Left ventricle myocardium inferior (tissue), 1 donor: ENCODE results near the gene KCNIP3. TPM values are rescaled to one million over a fixed set of nuclear protein-coding genes. Genes with fewer than 3 reads are reported as not detected.

Source experiments
- DNase-seq: peaks from one replicate; pipeline ENCODE4 v3.0.0-alpha.2; 2020
- H3K27ac ChIP-seq: fragments of 200-600 bp; replicated peaks from 2 replicates; pipeline ENCODE4 v1.8.0; 2021
- H3K27me3 ChIP-seq: fragments of 200-600 bp; 2 replicates; pipeline ENCODE4 v1.8.0; 2021; ENCODE audit warnings: low read depth
- H3K36me3 ChIP-seq: fragments of 200-600 bp; 2 replicates; pipeline ENCODE4 v1.8.0; 2021
- H3K4me1 ChIP-seq: fragments of 200-600 bp; 2 replicates; pipeline ENCODE4 v1.8.0; 2021
- H3K4me3 ChIP-seq: fragments of 200-600 bp; 2 replicates; pipeline ENCODE4 v1.8.0; 2021; ENCODE audit warnings: mild to moderate bottlenecking, moderate library complexity
- H3K9me3 ChIP-seq: fragments of 200-600 bp; replicated peaks from 2 replicates; pipeline ENCODE4 v1.8.0; 2021
- intact Hi-C: fragments of 100-400 bp; cut with micrococcal nuclease; formaldehyde crosslinking; loops from one replicate; pipeline ENCODE4 v1.11.0; 2022
- total RNA-seq: library from RNA; stranded (reverse); fragmentation: NEBNext Ultra II Directional; extraction: Animal tissue kit (Norgen Biotek cat#: 25700); gene quantifications from one replicate; pipeline ENCODE4 v1.2.1, GENCODE V29; 2021
- TF ChIP-seq, protein P1 (sequence below): fragments of 200-600 bp; IDR thresholded peaks from 2 replicates; pipeline ENCODE4 v1.8.0; 2021; ENCODE audit warnings: antibody characterized with exemption, mild to moderate bottlenecking, borderline replicate concordance
- donor health status: DM: no; HTN: yes; CAD: no; lungs with severe emphysema.

The KCNIP3 gene
- total RNA-seq, 1 donor from 2014 or later: 4.6 TPM

DNA sequence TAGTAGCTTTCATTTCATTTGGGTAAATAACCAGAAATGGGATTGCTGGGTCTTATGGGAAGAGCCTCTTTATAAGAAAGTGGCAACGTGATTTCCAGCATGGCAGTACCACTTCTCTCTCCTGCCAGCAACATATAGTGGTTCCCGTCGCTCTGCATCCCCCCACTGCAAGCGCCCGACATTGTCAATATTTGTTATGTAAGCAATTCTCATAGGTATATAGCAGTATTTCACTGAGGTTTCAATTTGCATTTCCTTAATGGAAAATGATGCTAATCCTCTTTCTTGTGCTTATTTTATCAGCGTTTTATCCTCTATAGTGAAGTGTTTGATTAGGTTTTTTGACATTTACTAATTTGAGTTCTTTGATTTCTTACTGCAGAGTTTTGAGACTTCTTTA is 69.4 kb downstream of the KCNIP3 start:
- Histone ChIP-seq H3K4me3 (no peak overlapping the region), H3K27ac (no peak overlapping the region), H3K27me3 (no peaks in the 10 kb centered on the region), H3K9me3 (peaks cover 11% of the 10 kb centered on the region), H3K4me1 (no peaks in the 10 kb centered on the region), H3K36me3 (no peaks in the 10 kb centered on the region)
- TF ChIP-seq, protein P1, sequence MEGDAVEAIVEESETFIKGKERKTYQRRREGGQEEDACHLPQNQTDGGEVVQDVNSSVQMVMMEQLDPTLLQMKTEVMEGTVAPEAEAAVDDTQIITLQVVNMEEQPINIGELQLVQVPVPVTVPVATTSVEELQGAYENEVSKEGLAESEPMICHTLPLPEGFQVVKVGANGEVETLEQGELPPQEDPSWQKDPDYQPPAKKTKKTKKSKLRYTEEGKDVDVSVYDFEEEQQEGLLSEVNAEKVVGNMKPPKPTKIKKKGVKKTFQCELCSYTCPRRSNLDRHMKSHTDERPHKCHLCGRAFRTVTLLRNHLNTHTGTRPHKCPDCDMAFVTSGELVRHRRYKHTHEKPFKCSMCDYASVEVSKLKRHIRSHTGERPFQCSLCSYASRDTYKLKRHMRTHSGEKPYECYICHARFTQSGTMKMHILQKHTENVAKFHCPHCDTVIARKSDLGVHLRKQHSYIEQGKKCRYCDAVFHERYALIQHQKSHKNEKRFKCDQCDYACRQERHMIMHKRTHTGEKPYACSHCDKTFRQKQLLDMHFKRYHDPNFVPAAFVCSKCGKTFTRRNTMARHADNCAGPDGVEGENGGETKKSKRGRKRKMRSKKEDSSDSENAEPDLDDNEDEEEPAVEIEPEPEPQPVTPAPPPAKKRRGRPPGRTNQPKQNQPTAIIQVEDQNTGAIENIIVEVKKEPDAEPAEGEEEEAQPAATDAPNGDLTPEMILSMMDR: no peak
- intact Hi-C loops: no loop called here
- peak; percentile 4 for DNase-seq

DNA sequence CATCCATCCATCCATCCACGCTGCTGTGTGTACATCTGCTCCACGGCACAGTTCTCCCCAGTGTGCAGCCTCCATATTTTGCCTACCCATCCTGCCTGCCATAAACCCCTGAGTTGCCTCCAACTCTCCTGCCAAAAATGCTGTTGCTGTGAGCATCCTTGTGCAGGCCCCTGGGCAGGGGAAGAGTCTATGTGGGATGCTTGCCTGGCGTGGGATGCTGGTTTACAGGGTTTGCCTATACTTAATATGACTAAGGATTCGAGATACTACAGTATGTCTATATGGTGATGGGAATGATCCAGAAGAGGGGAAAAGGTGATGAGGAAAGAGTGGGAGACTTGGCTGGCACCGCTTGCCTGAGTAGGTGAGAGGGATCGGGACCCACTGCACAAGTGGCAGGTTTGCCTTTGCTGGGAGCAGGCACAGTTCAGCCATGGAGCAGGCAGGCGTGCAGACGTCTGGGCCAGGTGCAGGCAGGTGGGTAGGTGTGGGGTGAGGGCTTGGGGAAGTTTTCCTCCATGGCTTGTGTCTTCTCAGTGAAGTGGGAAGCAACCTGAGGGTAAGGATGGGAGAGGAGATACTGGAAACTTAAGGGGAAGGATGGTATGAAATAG is 75.2 kb downstream of the KCNIP3 start:
- intact Hi-C loops: no loop called here
- Histone ChIP-seq H3K4me1 (no peaks in the 10 kb centered on the region), H3K27me3 (peaks cover 3% of the 10 kb centered on the region), H3K36me3 (peaks cover 4% of the 10 kb centered on the region), H3K9me3 (peaks cover 11% of the 10 kb centered on the region), H3K4me3 (no peak overlapping the region), H3K27ac (no peak overlapping the region)
- DNase-seq: peak; percentile 2
- TF ChIP-seq, protein P1: no peak

DNA sequence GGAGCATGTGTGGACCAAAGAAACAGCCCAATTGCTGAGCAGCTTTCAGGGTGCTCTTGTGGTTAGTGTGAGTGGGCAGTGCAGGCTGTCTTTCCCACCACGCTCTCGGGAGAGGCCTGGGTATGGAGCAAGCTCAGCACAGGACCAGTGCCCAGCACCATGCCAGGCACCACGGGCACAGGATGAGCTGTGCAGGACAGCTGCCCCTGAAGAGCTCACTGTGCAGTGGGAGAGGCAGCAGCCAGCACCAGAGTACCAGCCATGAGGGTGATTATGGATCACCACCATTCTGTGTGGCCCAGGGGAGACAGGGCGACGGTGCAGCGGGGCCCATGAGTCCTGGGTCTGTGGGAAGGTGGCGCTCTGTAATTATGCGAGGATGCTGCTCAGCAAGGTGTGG is 75.7 kb downstream of the KCNIP3 start:
- Histone ChIP-seq H3K9me3 (peaks cover 11% of the 10 kb centered on the region), H3K27ac (no peak overlapping the region), H3K4me3 (no peak overlapping the region), H3K4me1 (no peaks in the 10 kb centered on the region), H3K27me3 (peaks cover 3% of the 10 kb centered on the region), H3K36me3 (peaks cover 5% of the 10 kb centered on the region)
- intact Hi-C loops: no loop called here
- peak; percentile 2 for DNase-seq
- TF ChIP-seq, protein P1: no peak

DNA sequence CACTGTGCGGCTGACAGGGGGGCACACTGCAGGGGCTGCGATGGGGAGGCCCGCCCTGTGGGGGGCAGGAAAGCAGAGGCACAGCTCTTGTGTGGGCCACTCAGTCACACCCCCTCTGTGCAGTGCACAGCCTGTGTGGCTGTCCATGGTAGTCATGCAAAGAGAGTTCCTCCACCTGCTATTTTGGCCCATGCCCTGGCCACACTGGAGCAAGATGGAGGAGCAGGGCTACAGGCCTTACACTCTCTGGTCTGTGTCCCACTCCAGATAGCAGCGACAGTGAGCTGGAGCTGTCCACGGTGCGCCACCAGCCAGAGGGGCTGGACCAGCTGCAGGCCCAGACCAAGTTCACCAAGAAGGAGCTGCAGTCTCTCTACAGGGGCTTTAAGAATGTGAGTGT is 76.9 kb downstream of the KCNIP3 start:
- no peak overlapping the region for H3K4me3 ChIP-seq
- intact Hi-C loops: no loop called here
- peaks cover 5% of the 10 kb centered on the region for H3K36me3 ChIP-seq
- TF ChIP-seq, protein P1: no peak
- H3K27me3 ChIP-seq: peaks cover 3% of the 10 kb centered on the region
- H3K9me3 ChIP-seq: peaks cover 11% of the 10 kb centered on the region
- H3K4me1 ChIP-seq: no peaks in the 10 kb centered on the region
- peak; percentile 10 for DNase-seq
- H3K27ac ChIP-seq: no peak overlapping the region

DNA sequence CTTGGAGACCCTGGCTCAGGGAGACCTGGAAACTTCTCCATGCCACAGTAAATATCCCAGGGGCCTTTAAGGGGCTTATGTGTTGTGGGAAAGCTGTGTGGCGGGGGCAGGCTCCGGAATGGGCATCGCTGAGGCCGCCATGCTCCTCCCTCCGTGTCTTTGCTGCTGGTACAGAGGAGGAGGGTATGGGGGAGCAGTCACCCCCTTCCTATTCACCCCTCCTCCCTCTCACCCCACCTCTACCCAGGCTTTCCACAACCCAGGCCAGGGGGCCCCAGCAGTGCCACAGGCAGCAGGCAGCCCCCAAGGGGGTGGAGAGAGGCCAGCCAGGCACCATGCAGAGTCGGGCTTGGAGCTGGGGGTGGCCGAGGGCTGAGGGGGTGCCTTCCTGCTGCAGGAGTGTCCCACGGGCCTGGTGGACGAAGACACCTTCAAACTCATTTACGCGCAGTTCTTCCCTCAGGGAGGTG is 77.3 kb downstream of the KCNIP3 start:
- Histone ChIP-seq H3K27me3 (peaks cover 3% of the 10 kb centered on the region), H3K36me3 (peaks cover 5% of the 10 kb centered on the region), H3K4me3 (no peak overlapping the region), H3K9me3 (peaks cover 9% of the 10 kb centered on the region), H3K27ac (no peak overlapping the region), H3K4me1 (no peaks in the 10 kb centered on the region)
- peak; percentile 5 for DNase-seq
- TF ChIP-seq, protein P1: no peak
- intact Hi-C loops: no loop called here
